ENCODE data around the gene GSDME. TPM values are rescaled to one million over a fixed set of nuclear protein-coding genes. Genes with fewer than 3 reads are reported as not detected.

Gene GSDME
- total RNA-seq, 4 donors from 2014 or later, result 0.87 to 16.3 (median 10.4) TPM

DNA sequence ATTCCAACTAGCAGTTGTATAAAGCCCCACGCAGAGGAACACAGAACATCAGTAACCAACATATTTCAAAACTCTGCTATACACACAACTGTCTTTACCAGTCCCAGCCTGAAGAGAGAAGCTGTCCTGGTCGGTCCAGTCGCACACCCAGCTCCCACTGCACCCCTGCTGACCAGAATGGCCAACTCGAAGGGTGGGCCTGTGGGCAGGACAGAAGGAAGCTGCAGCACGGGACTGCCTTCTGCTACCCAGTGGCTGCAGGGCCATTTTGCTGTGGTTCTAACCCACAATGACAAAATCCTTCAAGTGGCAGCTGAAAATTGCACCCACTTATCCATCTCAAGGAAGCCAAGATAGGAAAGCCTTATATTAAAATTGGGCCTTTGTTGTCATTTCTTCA, 48.2 kb downstream of the GSDME start:
- H3K4me3 ChIP-seq, result no peak overlapping the region
- intact Hi-C loops (cut with DNase I), result no loop called here
- no peaks in the 10 kb centered on the region for H3K4me1 ChIP-seq
- no peaks in the 10 kb centered on the region for H3K36me3 ChIP-seq
- 94 to 100% methylated on average over 1 to 5 of the region's 5 CpGs for WGBS, 2 donors
- H3K27ac ChIP-seq, result no peak overlapping the region
- no peaks in the 10 kb centered on the region for H3K9me3 ChIP-seq
- TF ChIP-seq, protein P1, sequence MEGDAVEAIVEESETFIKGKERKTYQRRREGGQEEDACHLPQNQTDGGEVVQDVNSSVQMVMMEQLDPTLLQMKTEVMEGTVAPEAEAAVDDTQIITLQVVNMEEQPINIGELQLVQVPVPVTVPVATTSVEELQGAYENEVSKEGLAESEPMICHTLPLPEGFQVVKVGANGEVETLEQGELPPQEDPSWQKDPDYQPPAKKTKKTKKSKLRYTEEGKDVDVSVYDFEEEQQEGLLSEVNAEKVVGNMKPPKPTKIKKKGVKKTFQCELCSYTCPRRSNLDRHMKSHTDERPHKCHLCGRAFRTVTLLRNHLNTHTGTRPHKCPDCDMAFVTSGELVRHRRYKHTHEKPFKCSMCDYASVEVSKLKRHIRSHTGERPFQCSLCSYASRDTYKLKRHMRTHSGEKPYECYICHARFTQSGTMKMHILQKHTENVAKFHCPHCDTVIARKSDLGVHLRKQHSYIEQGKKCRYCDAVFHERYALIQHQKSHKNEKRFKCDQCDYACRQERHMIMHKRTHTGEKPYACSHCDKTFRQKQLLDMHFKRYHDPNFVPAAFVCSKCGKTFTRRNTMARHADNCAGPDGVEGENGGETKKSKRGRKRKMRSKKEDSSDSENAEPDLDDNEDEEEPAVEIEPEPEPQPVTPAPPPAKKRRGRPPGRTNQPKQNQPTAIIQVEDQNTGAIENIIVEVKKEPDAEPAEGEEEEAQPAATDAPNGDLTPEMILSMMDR (IDR thresholded peaks at IDR 0.05), result no peak
- no peak for TF ChIP-seq POLR2A (IDR thresholded peaks at IDR 0.05)
- DNase-seq, result no peak
- no peaks in the 10 kb centered on the region for H3K27me3 ChIP-seq

DNA sequence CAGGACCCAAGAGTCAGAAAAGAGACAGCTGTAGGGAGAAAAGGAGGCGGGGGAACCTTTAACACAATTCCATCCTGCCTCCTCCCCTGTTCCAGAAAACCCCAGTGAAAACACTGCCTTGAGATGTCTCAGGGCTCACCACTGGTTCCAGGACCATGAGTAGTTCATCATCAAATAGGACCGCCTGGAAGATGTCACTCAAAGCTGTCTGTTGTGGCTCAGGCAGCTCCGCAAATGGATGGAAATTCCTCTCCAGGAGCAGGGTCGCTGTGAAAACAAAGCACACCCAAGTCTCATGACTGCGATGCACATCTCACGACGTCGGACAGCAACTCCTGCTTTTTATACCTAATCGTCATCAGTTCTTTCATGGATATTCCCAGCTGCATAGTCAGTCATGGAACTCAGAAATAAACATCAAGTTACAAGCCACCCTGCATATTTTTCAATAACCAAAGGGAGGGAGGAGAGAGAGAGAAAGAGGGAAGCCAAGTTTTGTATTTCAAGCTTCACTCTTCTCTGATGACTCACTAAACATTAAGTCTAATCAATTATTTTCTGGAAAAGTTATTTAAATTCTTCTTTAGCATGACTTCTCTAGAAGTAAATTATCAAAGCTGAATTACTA, 49.2 kb downstream of the GSDME start:
- Histone ChIP-seq H3K9me3 (no peaks in the 10 kb centered on the region), H3K4me3 (no peak overlapping the region), H3K36me3 (no peaks in the 10 kb centered on the region), H3K27ac (no peak overlapping the region), H3K27me3 (no peaks in the 10 kb centered on the region), H3K4me1 (no peaks in the 10 kb centered on the region)
- intact Hi-C loops (cut with DNase I), result no loop called here
- no peak for TF ChIP-seq POLR2A (IDR thresholded peaks at IDR 0.05)
- TF ChIP-seq, protein P1 (IDR thresholded peaks at IDR 0.05), result no peak
- WGBS, 2 donors, result 69 to 74% methylated on average over 8 to 9 of the region's 9 CpGs
- no peak for DNase-seq

DNA sequence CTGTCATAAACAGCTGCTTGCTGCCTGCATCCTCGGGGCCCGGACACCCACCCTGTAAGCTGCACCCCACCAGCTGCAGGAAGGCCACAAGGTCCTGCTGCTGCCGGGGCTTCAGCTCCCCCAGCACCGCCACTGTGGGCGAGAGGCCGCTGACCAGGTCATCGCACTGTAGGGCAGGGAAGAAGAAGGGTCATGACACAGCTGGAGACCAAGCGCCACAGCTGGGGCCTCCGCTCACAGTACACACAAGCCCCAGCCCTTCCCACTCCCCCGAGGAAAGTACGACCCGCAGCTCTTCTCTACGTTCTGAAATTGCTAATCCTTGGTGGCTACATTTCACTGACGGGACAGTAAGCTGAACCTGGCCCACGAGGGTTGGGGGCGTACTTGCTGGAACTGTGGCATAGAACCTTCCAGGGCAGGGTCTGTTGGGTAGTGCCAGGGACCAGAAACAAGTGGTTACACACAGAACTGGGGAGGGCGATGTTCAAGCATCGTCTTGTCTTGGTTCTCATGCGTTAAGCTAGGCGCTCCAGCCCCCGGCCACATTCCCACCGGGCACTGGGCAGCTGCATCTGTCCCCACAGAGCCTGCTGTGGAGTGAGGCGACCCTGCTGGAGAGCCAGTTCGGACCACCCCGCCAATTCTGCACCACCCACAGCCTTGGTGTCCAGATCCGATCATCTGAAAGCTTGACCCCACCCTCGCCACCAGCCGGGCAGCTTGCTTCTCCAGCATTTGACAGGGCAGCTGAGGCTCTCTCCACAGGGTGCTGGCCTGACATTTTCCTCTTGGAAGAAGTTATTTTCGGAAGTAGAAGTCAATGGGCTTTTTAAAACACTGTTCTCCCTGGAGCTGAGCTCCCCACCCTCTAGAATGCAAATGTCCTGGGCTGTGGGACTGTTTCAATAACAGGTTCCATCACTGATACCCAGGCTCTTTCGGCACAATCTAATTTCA, 50.8 kb downstream of the GSDME start:
- no peak for DNase-seq
- no peak overlapping the region for H3K27ac ChIP-seq
- TF ChIP-seq, protein P1 (IDR thresholded peaks at IDR 0.05), result no peak
- TF ChIP-seq POLR2A (IDR thresholded peaks at IDR 0.05), result no peak
- intact Hi-C loops (cut with DNase I), result no loop called here
- no peaks in the 10 kb centered on the region for H3K27me3 ChIP-seq
- no peaks in the 10 kb centered on the region for H3K36me3 ChIP-seq
- H3K4me3 ChIP-seq, result no peak overlapping the region
- H3K4me1 ChIP-seq, result no peaks in the 10 kb centered on the region
- WGBS, 2 donors, result 87 to 93% methylated on average over 7 to 16 of the region's 30 CpGs
- no peaks in the 10 kb centered on the region for H3K9me3 ChIP-seq

DNA sequence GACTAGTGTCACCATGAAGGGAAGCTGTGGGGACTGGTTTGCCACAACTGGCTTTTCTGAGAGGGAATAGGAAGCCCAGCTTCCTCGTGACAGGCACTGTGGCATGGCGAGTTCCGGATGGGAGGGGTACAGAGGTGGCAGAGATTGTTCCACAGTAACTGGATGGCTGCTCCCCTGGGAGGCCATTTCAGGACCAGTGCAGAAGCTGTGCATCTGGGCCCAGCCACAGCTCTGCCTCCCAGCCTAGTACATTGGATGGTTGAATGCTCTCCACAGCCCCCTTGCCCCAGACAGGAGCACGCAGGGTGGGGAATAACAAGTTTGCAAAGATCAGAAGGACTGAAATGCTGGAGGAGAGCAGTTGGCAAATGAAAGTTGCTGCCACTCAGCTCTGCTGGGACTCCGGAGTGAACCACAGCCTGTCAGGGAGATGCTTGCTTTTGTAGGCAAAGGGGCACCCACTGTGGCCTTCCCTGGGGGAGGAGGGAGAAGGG, 51.8 kb downstream of the GSDME start:
- Histone ChIP-seq H3K27ac (no peak overlapping the region), H3K4me1 (no peaks in the 10 kb centered on the region), H3K27me3 (no peaks in the 10 kb centered on the region), H3K9me3 (no peaks in the 10 kb centered on the region), H3K4me3 (no peak overlapping the region), H3K36me3 (no peaks in the 10 kb centered on the region)
- TF ChIP-seq, protein P1 (IDR thresholded peaks at IDR 0.05), result no peak
- no peak for TF ChIP-seq POLR2A (IDR thresholded peaks at IDR 0.05)
- no peak for DNase-seq
- intact Hi-C loops (cut with DNase I), result no loop called here
- 97 to 100% methylated on average over 2 to 5 of the region's 5 CpGs for WGBS, 2 donors

DNA sequence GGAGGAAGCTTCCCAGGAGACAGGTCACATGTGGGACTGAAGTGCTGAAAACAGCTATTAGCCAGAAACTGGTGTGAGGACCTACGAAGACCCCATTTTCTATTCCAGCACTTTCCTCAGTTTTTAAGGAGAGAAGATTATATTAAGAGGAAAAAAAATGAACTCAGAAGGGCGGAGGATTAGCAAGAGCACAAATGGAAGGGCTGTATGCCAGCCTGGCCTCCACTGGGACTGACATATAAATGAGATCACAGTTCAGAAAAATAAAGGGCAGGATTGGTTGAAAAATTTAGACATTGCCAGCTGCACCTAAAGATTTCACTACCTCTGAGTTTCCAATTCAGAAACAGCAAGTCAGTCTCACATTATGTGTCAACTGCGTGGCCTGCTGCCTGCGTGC, 53.0 kb downstream of the GSDME start:
- intact Hi-C loops (cut with DNase I), result no loop called here
- Histone ChIP-seq H3K36me3 (no peaks in the 10 kb centered on the region), H3K27me3 (no peaks in the 10 kb centered on the region), H3K9me3 (no peaks in the 10 kb centered on the region), H3K4me1 (no peaks in the 10 kb centered on the region), H3K4me3 (no peak overlapping the region), H3K27ac (no peak overlapping the region)
- TF ChIP-seq POLR2A (IDR thresholded peaks at IDR 0.05), result no peak
- TF ChIP-seq, protein P1 (IDR thresholded peaks at IDR 0.05), result no peak
- 62 to 85% methylated on average over 4 of the region's 4 CpGs for WGBS, 2 donors
- no peak for DNase-seq
